ENCODE measurements around the gene FAM234B.

FAM234B gene

DNA sequence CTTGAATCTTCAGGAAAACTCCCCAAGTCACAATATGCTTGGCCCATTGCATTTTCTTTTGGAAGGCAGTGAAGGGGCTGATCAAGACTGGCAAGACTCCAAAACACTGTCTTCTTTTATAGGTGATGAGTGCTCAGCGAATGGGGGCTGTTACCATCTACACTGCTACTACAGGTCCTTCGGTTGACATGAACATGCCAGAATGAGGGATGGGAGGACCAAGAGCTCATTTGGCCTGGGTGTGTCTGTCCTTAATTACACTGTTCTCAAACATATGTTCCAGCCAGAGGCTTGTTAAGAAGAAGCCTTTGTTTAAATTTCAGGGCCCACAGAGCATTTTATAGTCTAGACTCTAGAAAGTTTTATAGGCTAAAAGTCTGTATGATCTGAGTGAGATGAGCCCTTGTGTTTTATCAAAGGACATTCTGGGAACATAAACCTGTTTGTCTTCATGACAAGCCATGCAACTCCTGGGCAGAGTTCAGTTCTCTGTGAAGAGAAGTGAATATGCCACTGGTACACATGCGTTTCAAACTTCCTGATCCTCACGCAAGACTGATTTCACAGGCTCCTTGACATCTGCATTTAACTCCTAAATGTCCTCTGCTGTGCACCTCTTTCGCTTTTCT lies 4.7 kb upstream of the FAM234B start:
- Histone ChIP-seq H3K4me2 (ENCODE audit: low read depth, low read length, poor library complexity, severe bottlenecking) (no peak overlapping the region), H3K9me2 (replicated peaks; ENCODE audit: low read depth, low read length) (no peaks in the 10 kb centered on the region), H3K9me3 (ENCODE audit: insufficient read depth, low read depth, low read length) (no peaks in the 10 kb centered on the region), H3K36me3 (ENCODE audit: insufficient read depth, low read length) (no peaks in the 10 kb centered on the region), H3K4me3 (ENCODE audit: low read length, poor library complexity, severe bottlenecking) (no peak overlapping the region), H3K4me1 (ENCODE audit: insufficient read depth, low read length, poor library complexity, severe bottlenecking) (peaks cover 9% of the 10 kb centered on the region), H2AFZ (ENCODE audit: low read length) (peak overlapping the region; percentile 80), H3K27me3 (ENCODE audit: insufficient read depth, low read length, poor library complexity, severe bottlenecking) (no peaks in the 10 kb centered on the region), H3F3A (ENCODE audit: low read depth) (no peaks in the 10 kb centered on the region), H3K9ac (ENCODE audit: low read depth, low read length, poor library complexity, severe bottlenecking) (peak overlapping the region; percentile 4), H3K79me2 (ENCODE audit: insufficient read depth, low read length) (peaks cover 1% of the 10 kb centered on the region; the same call in 1 of the 2 replicates), H4K20me1 (ENCODE audit: insufficient read depth, low read length, poor library complexity, severe bottlenecking) (no peaks in the 10 kb centered on the region)
- TF ChIP-seq EZH2phosphoT487 (IDR thresholded peaks at IDR 0.05; ENCODE audit: borderline replicate concordance): no peak
- TF ChIP-seq, protein P1, sequence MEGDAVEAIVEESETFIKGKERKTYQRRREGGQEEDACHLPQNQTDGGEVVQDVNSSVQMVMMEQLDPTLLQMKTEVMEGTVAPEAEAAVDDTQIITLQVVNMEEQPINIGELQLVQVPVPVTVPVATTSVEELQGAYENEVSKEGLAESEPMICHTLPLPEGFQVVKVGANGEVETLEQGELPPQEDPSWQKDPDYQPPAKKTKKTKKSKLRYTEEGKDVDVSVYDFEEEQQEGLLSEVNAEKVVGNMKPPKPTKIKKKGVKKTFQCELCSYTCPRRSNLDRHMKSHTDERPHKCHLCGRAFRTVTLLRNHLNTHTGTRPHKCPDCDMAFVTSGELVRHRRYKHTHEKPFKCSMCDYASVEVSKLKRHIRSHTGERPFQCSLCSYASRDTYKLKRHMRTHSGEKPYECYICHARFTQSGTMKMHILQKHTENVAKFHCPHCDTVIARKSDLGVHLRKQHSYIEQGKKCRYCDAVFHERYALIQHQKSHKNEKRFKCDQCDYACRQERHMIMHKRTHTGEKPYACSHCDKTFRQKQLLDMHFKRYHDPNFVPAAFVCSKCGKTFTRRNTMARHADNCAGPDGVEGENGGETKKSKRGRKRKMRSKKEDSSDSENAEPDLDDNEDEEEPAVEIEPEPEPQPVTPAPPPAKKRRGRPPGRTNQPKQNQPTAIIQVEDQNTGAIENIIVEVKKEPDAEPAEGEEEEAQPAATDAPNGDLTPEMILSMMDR (conservative IDR thresholded peaks at IDR 0.05; ENCODE audit: low read length): no peak

DNA sequence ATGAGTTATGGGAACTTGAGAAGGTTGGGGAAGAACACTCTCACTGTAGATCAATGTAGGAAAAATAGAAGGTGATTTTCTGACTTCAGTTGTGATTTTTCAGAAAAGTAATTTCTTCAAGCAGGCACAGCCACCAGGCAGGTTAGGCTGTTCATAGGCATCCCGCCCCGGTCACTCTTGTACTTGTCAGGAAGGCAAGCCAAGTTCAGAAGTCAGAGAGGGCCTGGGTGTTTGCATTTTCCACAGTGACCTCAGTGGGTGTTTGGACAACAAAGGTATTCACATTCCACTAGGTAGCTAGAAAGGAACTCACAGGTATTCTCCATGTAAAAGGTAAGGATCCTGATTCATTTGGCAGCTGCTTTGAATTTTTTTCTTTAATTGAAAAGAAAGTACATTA lies 3.0 kb upstream of the FAM234B start:
- Histone ChIP-seq H3K9me2 (replicated peaks; ENCODE audit: low read depth, low read length) (no peaks in the 10 kb centered on the region), H3K36me3 (ENCODE audit: insufficient read depth, low read length) (no peaks in the 10 kb centered on the region), H3K79me2 (ENCODE audit: insufficient read depth, low read length) (peaks cover 18% of the 10 kb centered on the region; the same call in 1 of the 2 replicates), H3K27me3 (ENCODE audit: insufficient read depth, low read length, poor library complexity, severe bottlenecking) (no peaks in the 10 kb centered on the region), H3K4me3 (ENCODE audit: low read length, poor library complexity, severe bottlenecking) (no peak overlapping the region), H3K4me2 (ENCODE audit: low read depth, low read length, poor library complexity, severe bottlenecking) (no peak overlapping the region), H2AFZ (ENCODE audit: low read length) (0 out of 2 replicates have a peak overlapping the region, but pooled peaks have one; percentile 80), H3K4me1 (ENCODE audit: insufficient read depth, low read length, poor library complexity, severe bottlenecking) (peaks cover 24% of the 10 kb centered on the region), H3F3A (ENCODE audit: low read depth) (no peaks in the 10 kb centered on the region), H3K9ac (ENCODE audit: low read depth, low read length, poor library complexity, severe bottlenecking) (no peak overlapping the region), H3K9me3 (ENCODE audit: insufficient read depth, low read depth, low read length) (no peaks in the 10 kb centered on the region), H4K20me1 (ENCODE audit: insufficient read depth, low read length, poor library complexity, severe bottlenecking) (no peaks in the 10 kb centered on the region)
- TF ChIP-seq, protein P1 (conservative IDR thresholded peaks at IDR 0.05; ENCODE audit: low read length): no peak
- no peak for TF ChIP-seq EZH2phosphoT487 (IDR thresholded peaks at IDR 0.05; ENCODE audit: borderline replicate concordance)

DNA sequence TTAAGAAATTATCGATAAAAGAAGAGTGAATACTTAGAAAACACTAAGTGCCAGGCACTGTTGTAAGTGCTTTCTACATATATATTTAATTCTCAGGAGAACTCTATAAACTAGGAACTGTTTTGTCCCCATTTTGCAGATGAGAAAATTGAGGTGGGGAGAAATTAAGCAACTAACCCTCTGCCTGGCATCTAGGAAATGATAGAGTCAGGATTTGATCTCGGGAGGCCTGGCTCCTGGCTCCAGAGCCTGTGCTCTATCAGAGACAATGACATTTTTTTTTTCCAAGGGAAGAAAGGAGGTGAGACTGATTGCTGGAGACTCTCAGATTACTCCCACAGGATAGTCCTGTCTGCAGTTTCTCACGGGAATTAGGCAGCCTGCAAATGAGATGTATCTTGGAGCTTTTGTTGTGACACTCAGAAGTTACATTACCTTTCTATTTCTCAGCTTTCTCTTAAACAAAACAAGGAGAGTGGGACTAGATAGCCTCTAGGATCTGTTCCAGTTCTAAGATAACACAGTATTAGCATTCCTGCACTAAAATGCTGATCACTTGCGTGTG lies 1.4 kb upstream of the FAM234B start:
- Histone ChIP-seq H3K4me3 (ENCODE audit: low read length, poor library complexity, severe bottlenecking) (no peak overlapping the region), H3K79me2 (ENCODE audit: insufficient read depth, low read length) (peaks cover 26% of the 10 kb centered on the region; the same call in 1 of the 2 replicates), H3K4me2 (ENCODE audit: low read depth, low read length, poor library complexity, severe bottlenecking) (no peak overlapping the region), H3K9me2 (replicated peaks; ENCODE audit: low read depth, low read length) (no peaks in the 10 kb centered on the region), H4K20me1 (ENCODE audit: insufficient read depth, low read length, poor library complexity, severe bottlenecking) (no peaks in the 10 kb centered on the region), H3K27me3 (ENCODE audit: insufficient read depth, low read length, poor library complexity, severe bottlenecking) (no peaks in the 10 kb centered on the region), H3F3A (ENCODE audit: low read depth) (no peaks in the 10 kb centered on the region), H3K4me1 (ENCODE audit: insufficient read depth, low read length, poor library complexity, severe bottlenecking) (peaks cover 34% of the 10 kb centered on the region), H3K9me3 (ENCODE audit: insufficient read depth, low read depth, low read length) (no peaks in the 10 kb centered on the region), H3K9ac (ENCODE audit: low read depth, low read length, poor library complexity, severe bottlenecking) (no peak overlapping the region), H2AFZ (ENCODE audit: low read length) (no peak overlapping the region), H3K36me3 (ENCODE audit: insufficient read depth, low read length) (no peaks in the 10 kb centered on the region)
- TF ChIP-seq, protein P1 (conservative IDR thresholded peaks at IDR 0.05; ENCODE audit: low read length): no peak
- TF ChIP-seq EZH2phosphoT487 (IDR thresholded peaks at IDR 0.05; ENCODE audit: borderline replicate concordance): no peak
